ENCODE data around the gene C3orf52.
A peak's percentile ranks its signal among the peaks of the same experiment; 100 is the strongest.

Gene C3orf52

DNA sequence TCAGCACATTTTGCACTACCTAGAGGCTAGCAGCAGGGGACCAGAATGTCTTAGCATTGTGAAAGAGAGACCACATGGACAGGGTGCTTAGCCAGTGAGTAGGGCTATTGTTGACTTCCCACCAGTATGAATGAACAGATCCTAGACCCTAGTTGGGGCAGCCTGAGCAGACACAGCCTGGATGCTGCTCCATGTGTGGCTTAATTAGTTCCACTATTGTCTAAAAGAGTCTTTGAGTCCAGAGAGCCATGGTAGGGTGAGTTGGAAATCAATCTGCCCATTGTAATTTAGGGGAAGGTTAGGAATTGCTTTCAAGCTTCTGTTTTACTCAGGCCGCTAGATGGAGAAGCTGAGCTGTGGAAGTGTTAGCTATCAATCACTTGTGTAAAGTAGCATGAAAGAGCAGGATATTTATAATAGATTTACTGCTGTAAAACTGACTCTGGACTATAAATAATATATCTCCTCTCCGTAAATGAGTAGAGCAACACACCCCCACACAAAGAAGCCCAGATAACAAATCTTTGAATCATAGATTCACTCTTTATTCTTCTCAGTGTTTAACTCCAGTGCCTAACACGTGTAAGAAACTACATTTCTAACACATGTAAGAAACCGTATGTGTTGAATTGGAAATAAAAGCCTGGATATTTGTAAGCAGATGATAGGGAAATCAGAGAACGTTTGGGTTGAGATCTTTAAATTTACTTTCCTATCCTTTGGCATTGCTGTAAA is 50.9 kb downstream of the C3orf52 start:
- DNase-seq (ENCODE audit: low read depth in 2 of 2), result peak in 1 of 2 donors; percentile 42

DNA sequence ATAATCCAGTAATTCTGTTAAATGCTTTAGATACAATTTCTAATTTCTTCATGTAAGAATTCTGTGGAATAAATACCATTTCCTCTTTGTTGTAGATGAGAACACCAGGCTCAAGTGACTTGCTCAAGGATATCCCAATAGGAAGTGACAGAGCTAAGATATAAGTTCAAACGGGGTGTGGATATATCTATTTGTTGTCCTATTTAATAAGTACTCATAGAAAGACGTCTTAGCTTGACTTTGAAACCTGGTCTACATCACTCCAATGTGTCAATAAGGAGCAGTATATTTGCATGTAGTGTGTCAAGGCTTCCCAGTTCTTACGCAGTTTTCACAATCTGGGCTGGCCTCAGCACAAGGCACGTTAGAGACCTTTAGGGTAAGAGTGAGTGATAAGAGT is 51.6 kb downstream of the C3orf52 start:
- DNase-seq (ENCODE audit: low read depth in 2 of 2), result no peak

GRCh38 chr3:112138219-112138969 is 52.2 kb downstream of the C3orf52 start:
- no peak for DNase-seq (ENCODE audit: low read depth in 2 of 2)

- no peak for DNase-seq (ENCODE audit: low read depth in 2 of 2)
Observed at GRCh38 chr3:112140584-112140983, 54.4 kb downstream of the C3orf52 start.

DNA sequence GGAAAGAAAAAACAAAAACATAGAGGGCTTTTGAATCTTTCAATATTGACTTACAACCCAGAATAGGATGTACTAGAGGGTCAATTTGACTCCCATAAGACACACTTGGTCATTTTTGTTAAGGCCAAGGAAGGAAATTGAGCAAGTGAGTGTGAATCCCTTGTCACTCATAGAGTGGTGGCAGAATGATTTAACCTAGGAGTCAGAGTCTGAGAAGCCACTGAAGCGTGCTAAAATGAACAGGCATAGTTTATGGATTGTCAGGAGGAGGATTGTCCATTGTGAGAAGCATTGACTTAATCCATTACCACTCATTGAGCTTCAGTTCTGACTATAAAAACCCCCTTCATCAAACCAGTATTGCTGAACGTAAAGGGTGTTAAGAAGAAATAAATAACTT is 55.1 kb downstream of the C3orf52 start:
- no peak for DNase-seq (ENCODE audit: low read depth in 2 of 2)

- no peak for DNase-seq (ENCODE audit: low read depth in 2 of 2)
Observed at GRCh38 chr3:112143251-112143650, 57.1 kb downstream of the C3orf52 start.

- DNase-seq (ENCODE audit: low read depth in 2 of 2), result no peak
Observed at GRCh38 chr3:112143689-112144088, 57.5 kb downstream of the C3orf52 start.

GRCh38 chr3:112149136-112149535 is 62.9 kb downstream of the C3orf52 start:
- DNase-seq (ENCODE audit: low read depth in 2 of 2), result no peak

GRCh38 chr3:112167758-112168157 is 81.6 kb downstream of the C3orf52 start:
- DNase-seq (ENCODE audit: low read depth in 2 of 2), result no peak
